ENCODE data around the gene STK16.

The STK16 gene

GRCh38 chr2:219287580-219288265 lies 42.4 kb downstream of the STK16 start:
- no peak for DNase-seq (ENCODE audit: low spot score)

DNA sequence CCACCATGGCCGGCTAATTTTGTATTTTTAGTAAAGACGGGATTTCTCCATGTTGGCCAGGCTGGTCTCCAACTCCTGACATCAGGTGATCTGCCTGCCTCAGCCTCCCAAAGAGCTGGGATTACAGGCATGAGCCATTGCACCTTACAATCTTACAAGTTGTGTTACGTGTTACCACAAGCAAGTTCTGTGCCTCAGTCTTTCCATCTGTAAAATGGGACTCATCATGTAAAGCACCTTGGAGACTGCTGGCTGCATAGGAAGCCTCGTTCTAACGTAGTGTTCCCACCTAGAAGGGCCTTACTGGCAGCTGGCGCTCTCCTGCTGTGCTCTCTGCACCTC lies 43.9 kb downstream of the STK16 start:
- no peak for DNase-seq (ENCODE audit: low spot score)

- no peak for DNase-seq (ENCODE audit: low spot score)
Measured at GRCh38 chr2:219289537-219290361, 44.5 kb downstream of the STK16 start.

GRCh38 chr2:219290381-219291171 lies 45.3 kb downstream of the STK16 start:
- no peak for DNase-seq (ENCODE audit: low spot score)

DNA sequence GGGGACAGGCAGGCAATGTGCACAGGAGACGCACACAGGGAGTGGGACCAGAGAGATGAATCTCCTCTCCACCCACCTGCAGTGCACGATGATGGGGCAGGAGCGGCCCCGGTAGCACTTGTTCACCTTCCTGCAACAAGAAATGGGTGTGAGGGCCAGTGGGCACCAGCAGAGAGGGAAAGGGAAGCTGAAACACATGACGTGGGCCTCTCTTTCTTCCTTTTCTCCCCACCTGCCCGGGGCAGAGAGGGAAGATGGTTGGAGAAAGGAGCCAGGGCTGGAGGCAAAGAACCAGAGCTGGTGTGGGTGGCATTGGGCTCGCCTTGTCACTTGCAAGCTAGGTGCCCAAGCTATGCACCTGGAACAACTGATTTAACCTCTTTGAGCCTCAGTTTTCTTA lies 46.1 kb downstream of the STK16 start:
- DNase-seq (ENCODE audit: low spot score) = no peak

GRCh38 chr2:219291910-219292490 lies 46.7 kb downstream of the STK16 start:
- no peak for DNase-seq (ENCODE audit: low spot score)

DNA sequence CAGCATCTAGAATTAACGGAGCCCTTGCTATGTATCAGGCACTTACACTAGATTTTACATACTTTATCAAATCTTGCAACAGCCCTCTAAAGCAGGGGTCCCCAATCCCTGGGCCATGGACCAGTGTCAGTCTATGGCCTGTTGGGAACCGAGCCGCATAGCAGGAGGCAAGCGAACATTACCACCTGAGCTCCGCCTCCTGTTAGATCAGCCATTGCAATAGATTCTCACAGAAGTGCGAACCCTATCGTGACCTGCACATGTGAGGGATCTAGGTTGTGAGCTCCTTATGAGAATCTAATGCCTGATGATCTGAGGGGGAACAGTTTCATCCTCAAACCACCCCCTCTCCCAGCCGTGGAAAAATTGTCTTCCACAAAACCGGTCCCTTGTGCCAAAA lies 47.3 kb downstream of the STK16 start:
- DNase-seq (ENCODE audit: low spot score) = no peak

- DNase-seq (ENCODE audit: low spot score) = no peak
Measured at GRCh38 chr2:219293736-219294231, 48.5 kb downstream of the STK16 start.

GRCh38 chr2:219294356-219295351 lies 49.4 kb downstream of the STK16 start:
- DNase-seq (ENCODE audit: low spot score) = peak; percentile 96

- DNase-seq (ENCODE audit: low spot score) = no peak
Measured at GRCh38 chr2:219296142-219296541, 50.9 kb downstream of the STK16 start.

DNA sequence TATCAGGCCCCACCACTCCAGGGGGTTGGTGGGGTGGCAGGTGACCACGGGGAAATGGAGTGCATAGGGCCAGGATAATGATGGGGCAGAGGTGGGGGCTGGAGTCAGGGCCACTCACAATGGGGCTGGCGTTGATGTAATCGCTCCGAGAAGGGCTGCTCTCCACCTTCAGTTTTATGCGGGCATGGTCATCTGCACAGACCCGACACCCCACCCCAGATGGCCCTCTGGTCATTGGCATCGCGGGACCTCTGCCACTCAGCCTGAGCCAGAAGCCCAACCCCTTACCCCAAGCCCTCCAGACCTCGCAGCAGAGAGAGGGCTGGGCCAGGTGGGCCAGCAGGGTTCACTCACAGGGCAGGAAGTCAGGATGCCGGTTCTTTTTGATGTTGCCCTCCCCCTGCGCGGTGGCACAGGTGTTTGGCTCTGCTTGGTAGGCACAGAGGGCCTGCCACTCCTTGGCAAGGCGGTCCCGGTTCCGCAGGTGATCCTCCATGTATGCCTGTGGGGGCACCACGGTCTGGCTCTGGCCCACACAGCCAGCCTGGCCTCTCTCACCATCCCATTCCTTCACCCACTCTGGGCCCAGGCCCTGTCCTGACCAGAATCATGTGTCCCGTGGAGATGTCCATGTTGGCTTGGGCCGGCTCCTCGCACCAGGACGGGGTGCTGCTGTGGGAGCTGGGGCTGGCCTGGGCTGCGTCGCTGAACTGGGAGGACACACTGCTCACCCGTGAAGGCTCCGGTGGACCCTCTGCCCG lies 51.5 kb downstream of the STK16 start:
- DNase-seq (ENCODE audit: low spot score) = no peak

GRCh38 chr2:219297766-219298456 lies 52.6 kb downstream of the STK16 start:
- DNase-seq (ENCODE audit: low spot score) = no peak

DNA sequence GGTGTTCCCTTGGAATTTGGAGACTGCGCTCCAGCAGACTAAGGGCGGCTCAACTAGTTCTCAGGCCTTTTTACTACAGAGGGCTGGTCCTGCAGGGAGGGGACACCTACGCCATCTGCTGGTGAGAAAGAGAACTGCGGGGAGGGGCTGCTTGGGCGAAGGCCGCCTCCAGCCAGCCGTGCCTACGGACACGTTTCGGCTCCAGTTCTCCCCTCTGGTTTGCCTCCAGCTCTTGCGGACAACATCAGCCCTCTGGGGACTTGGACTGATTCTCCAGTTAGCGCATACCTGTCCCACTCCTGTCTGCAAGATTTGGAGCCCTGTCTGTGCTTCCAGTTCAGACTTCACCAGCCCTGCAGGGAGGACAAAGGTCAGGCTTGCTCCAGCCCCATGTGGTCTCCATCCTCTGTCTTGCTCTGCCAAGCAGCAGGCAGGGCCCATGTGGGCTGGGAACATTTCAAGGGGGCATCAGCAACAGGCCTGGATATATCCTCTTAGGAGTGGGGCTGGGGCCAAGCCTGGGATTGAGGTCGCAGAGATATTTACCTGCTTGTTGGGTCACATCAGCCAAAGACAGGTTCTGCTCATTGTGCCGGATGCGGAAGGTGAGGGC lies 53.6 kb downstream of the STK16 start:
- DNase-seq (ENCODE audit: low spot score) = peak; percentile 91

- no peak for DNase-seq (ENCODE audit: low spot score)
Measured at GRCh38 chr2:219299372-219299760, 54.1 kb downstream of the STK16 start.
